Stimulated activated CD8-positive, alpha-beta memory T cell treated with anti-CD3 and anti-CD28 coated beads, Interleukin-4, amount 100 ng/mL, for 1 hour (primary cell): ENCODE results near the gene MGAT4B.

Experiments used
- DNase-seq, 2 donors: peaks; one replicate each; pipeline ENCODE4 v3.0.0-alpha.2; 2020; ENCODE audit warnings: low read depth in 2 of 2, low spot score in 1 of 2

The MGAT4B gene

GRCh38 chr5:179773686-179774040 is 33.0 kb downstream of the MGAT4B start:
- DNase-seq: no peak

- DNase-seq: no peak
Observed at GRCh38 chr5:179772351-179772750, 34.3 kb downstream of the MGAT4B start.

GRCh38 chr5:179771311-179771895 is 35.3 kb downstream of the MGAT4B start:
- DNase-seq: no peak

GRCh38 chr5:179769796-179770195 is 36.9 kb downstream of the MGAT4B start:
- DNase-seq: no peak

- no peak for DNase-seq
Observed at GRCh38 chr5:179769271-179769670, 37.4 kb downstream of the MGAT4B start.

GRCh38 chr5:179768326-179769085 is 38.2 kb downstream of the MGAT4B start:
- no peak for DNase-seq

GRCh38 chr5:179767496-179768100 is 39.1 kb downstream of the MGAT4B start:
- DNase-seq: no peak

GRCh38 chr5:179766726-179767455 is 39.8 kb downstream of the MGAT4B start:
- no peak for DNase-seq

GRCh38 chr5:179766021-179766725 is 40.5 kb downstream of the MGAT4B start:
- DNase-seq: no peak

GRCh38 chr5:179765400-179765799 is 41.3 kb downstream of the MGAT4B start:
- DNase-seq: no peak

GRCh38 chr5:179764056-179764455 is 42.6 kb downstream of the MGAT4B start:
- DNase-seq: no peak

GRCh38 chr5:179763215-179763945 is 43.3 kb downstream of the MGAT4B start:
- DNase-seq: peak; percentile 5 to 18

GRCh38 chr5:179762781-179763176 is 43.9 kb downstream of the MGAT4B start:
- DNase-seq: no peak

GRCh38 chr5:179762079-179762780 is 44.4 kb downstream of the MGAT4B start:
- DNase-seq: no peak

GRCh38 chr5:179759581-179760551 is 46.8 kb downstream of the MGAT4B start:
- no peak for DNase-seq

GRCh38 chr5:179758955-179759354 is 47.7 kb downstream of the MGAT4B start:
- no peak for DNase-seq

- DNase-seq: no peak
Observed at GRCh38 chr5:179755022-179755421, 51.6 kb downstream of the MGAT4B start.

GRCh38 chr5:179753971-179754370 is 52.7 kb downstream of the MGAT4B start:
- DNase-seq: no peak
